Ramos (cell line): Measurements from ENCODE around the gene EPS8L1.
"Not testable (repeated sequence)": the region's sequence is repeated elsewhere in the genome, so short reads cannot be mapped to it uniquely, and the experiment has no call there.

Experiments
- in situ Hi-C: fragments of 300-500 bp; cut with MboI; formaldehyde crosslinking; loops from one replicate; pipeline ENCODE4 v1.14.3; 2022; ENCODE audit warnings: low sequenced_read_pairs; ENCODE audit not compliant: unreplicated experiment

The EPS8L1 gene

GRCh38 chr19:55048446-55048845 lies 27.2 kb upstream of the EPS8L1 start:
- in situ Hi-C loops = no loop called here

GRCh38 chr19:55050749-55051532 lies 24.7 kb upstream of the EPS8L1 start:
- in situ Hi-C loops = no loop called here

GRCh38 chr19:55053735-55054134 lies 21.9 kb upstream of the EPS8L1 start:
- in situ Hi-C loops = no loop called here

GRCh38 chr19:55056827-55057226 lies 18.8 kb upstream of the EPS8L1 start:
- in situ Hi-C loops = no loop called here

- in situ Hi-C loops = no loop called here
Measured at GRCh38 chr19:55058781-55059610, 16.7 kb upstream of the EPS8L1 start.

GRCh38 chr19:55060287-55060686 lies 15.4 kb upstream of the EPS8L1 start:
- in situ Hi-C loops = not testable (repeated sequence)

- in situ Hi-C loops = no loop called here
Measured at GRCh38 chr19:55062735-55063491, 12.8 kb upstream of the EPS8L1 start, which contains the start of gene RDH13. TSS of gene RDH13 (minus strand) at chr19:55063148. CDS start at chr19:55063032, 116 bp downstream.

GRCh38 chr19:55063492-55063843 lies 12.2 kb upstream of the EPS8L1 start:
- in situ Hi-C loops = no loop called here

GRCh38 chr19:55065516-55065915 lies 10.2 kb upstream of the EPS8L1 start:
- in situ Hi-C loops = not testable (repeated sequence)

GRCh38 chr19:55066107-55066709 lies 9.5 kb upstream of the EPS8L1 start:
- in situ Hi-C loops = no loop called here

GRCh38 chr19:55067869-55068268 lies 7.8 kb upstream of the EPS8L1 start:
- in situ Hi-C loops = no loop called here

GRCh38 chr19:55068950-55069864 lies 6.5 kb upstream of the EPS8L1 start:
- in situ Hi-C loops = no loop called here

GRCh38 chr19:55069865-55070197 lies 5.8 kb upstream of the EPS8L1 start:
- in situ Hi-C loops = no loop called here

GRCh38 chr19:55070466-55071128 lies 5.1 kb upstream of the EPS8L1 start:
- in situ Hi-C loops = no loop called here

- in situ Hi-C loops = no loop called here
Measured at GRCh38 chr19:55071129-55071502, 4.6 kb upstream of the EPS8L1 start.

- in situ Hi-C loops = no loop called here
Measured at GRCh38 chr19:55071913-55072312, 3.8 kb upstream of the EPS8L1 start.

GRCh38 chr19:55076321-55076720 lies 652 bp downstream of the EPS8L1 start:
- in situ Hi-C loops = no loop called here

GRCh38 chr19:55077106-55077505 lies 1.4 kb downstream of the EPS8L1 start:
- in situ Hi-C loops = no loop called here

- in situ Hi-C loops = no loop called here
Measured at GRCh38 chr19:55078996-55079395, 3.3 kb downstream of the EPS8L1 start.
